GM12874 (cell line): ENCODE results near the gene FGF12.

Source experiments
- CTCF ChIP-seq: IDR thresholded peaks from 2 replicates; pipeline ENCODE4 v1.5.1; 2011; ENCODE audit warnings: low read depth, mild to moderate bottlenecking, control low read depth, low read length, moderate library complexity; ENCODE audit not compliant: insufficient read depth

The FGF12 gene

GRCh38 chr3:192331749-192332385 is 395.5 kb downstream of the FGF12 start:
- no peak for TF ChIP-seq CTCF

- no peak for TF ChIP-seq CTCF
Observed at GRCh38 chr3:192326656-192327055, 400.7 kb downstream of the FGF12 start.

- no peak for TF ChIP-seq CTCF
Observed at GRCh38 chr3:192317564-192317963, 409.8 kb downstream of the FGF12 start.

- no peak for TF ChIP-seq CTCF
Observed at GRCh38 chr3:192313605-192314004, 413.7 kb downstream of the FGF12 start.

GRCh38 chr3:192307631-192308030 is 419.7 kb downstream of the FGF12 start:
- no peak for TF ChIP-seq CTCF

- TF ChIP-seq CTCF, result no peak
Observed at GRCh38 chr3:192303235-192303634, 424.1 kb downstream of the FGF12 start.

GRCh38 chr3:192302721-192303120 is 424.6 kb downstream of the FGF12 start:
- TF ChIP-seq CTCF, result no peak

GRCh38 chr3:192299921-192300320 is 427.4 kb downstream of the FGF12 start:
- TF ChIP-seq CTCF, result no peak
